ENCODE measurements around the gene RFFL.
"Not testable (repeated sequence)": the region's sequence is repeated elsewhere in the genome, so short reads cannot be mapped to it uniquely, and the experiment has no call there.

Gene RFFL

DNA sequence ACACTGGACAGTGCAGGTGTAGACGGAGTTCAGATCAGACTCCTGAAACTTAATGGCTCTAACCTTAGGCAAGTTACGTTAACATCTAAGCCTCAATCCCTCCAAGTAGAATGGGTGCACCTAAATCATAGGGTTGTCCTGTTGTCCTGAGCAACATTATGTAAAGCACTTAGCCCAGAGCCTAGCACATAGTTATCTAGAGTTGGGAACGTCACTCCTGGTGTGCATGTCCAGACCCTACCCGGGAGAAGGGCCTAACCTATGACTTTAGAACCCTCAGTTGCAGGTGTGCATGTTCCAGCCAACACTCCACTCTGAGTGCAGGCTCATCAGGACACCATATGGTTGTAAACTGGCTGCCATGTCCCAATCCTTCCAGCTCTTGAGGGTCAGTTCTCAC lies 57.2 kb downstream of the RFFL start:
- no peak for DNase-seq (ENCODE audit: low read depth, low spot score)

DNA sequence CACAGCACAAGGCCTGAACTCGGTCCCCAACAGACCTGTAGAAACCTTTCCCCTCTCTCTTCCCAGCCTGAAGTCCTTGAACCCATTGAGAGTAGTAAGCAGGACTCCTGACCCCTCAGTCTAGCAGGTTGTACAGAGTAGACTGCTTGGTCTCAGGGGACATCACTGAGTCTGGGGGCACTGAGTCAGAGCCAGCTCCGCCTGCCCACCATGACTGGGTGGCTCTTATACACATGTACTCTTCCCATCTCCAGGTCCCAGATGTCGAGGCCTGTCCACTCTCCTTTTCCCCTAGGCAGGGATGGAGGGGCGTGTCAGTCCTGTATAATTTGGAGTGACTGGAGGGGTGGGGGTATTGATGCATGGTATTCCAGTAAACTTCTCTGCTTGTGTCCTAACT lies 59.7 kb downstream of the RFFL start:
- no peak for DNase-seq (ENCODE audit: low read depth, low spot score)

DNA sequence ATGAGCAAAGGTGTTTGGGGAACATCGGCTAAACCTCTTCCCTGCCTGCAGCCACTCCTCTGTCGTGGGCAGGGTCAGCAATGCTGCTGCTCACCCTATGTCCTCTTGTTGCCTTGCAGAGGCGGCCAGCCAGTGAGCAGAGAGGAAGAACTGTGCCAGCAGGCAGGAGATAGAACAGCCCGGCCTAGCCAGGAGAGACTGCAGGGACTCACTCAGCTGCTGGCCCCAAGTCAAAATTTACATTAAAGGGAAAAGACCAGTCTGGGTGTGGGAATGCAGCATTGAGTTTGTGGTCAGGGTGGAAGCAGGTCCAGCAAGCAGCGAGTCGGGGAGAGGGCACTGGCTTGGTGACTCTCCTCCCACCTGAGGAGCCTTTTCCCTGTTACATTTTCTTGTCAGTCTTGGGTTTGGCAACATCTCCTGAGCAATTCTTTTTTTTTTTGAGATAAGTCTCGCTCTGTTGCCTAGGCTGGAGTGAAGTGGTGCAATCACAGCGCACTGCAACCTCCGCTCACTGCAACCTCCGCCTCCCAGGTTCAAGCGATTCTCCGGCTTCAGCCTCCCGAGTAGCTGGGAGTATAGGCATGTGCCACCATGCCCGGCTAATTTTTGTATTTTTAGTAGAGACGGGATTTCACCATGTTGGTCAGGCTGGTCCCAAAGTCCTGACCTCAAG lies 60.5 kb downstream of the RFFL start:
- DNase-seq (ENCODE audit: low read depth, low spot score), result no peak

- no peak for DNase-seq (ENCODE audit: low read depth, low spot score)
These were observed 62.0 kb downstream of the RFFL start for GRCh38 chr17:35001549-35001948.

GRCh38 chr17:35000965-35001364 lies 62.5 kb downstream of the RFFL start:
- not testable (repeated sequence) for DNase-seq (ENCODE audit: low read depth, low spot score)

DNA sequence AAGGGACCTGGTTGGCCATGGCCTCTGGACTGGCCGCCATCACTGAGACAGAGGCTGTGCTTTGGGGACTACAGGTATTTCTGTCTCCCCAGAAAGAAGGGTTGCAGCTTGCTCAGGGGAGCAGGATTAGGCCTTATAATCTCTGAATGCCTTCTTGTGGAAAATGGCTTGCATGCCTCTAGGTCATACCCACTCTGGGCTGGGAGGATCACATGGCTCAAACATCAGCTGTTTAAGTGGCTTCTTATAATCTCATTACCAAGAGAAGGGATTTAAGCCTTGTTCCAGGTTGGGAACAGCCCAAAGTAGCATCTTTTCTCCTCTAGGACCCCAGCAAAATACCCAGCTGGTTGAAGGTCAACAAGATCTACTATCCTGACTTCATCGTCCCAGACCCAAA lies 64.1 kb downstream of the RFFL start:
- DNase-seq (ENCODE audit: low read depth, low spot score), result no peak

GRCh38 chr17:34998205-34998604 lies 65.3 kb downstream of the RFFL start:
- DNase-seq (ENCODE audit: low read depth, low spot score), result peak; percentile 85

DNA sequence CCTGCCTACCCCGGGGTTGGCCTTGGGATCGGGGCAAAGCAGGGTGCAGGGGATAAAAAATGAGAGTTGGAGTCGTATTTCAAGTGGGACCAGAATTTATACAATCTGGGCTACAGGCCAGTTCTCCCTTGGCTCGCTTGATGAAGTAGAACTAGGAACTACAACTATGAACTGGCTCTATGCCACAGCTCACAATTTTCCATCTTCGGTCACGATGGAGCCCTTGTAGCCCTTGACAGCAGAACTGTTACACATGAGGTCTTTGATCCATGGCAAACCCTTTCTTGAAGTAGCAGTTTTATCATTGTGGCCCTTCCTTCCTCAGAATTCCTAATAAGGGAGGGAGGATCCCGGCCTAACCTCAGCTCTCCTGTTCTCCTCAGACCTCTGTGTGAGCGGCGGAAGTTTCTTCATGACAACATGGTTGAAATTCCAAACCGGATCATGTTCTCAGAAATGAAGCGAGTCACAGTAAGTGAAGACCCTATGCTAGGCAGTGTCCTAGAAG lies 66.1 kb downstream of the RFFL start:
- DNase-seq (ENCODE audit: low read depth, low spot score), result no peak

DNA sequence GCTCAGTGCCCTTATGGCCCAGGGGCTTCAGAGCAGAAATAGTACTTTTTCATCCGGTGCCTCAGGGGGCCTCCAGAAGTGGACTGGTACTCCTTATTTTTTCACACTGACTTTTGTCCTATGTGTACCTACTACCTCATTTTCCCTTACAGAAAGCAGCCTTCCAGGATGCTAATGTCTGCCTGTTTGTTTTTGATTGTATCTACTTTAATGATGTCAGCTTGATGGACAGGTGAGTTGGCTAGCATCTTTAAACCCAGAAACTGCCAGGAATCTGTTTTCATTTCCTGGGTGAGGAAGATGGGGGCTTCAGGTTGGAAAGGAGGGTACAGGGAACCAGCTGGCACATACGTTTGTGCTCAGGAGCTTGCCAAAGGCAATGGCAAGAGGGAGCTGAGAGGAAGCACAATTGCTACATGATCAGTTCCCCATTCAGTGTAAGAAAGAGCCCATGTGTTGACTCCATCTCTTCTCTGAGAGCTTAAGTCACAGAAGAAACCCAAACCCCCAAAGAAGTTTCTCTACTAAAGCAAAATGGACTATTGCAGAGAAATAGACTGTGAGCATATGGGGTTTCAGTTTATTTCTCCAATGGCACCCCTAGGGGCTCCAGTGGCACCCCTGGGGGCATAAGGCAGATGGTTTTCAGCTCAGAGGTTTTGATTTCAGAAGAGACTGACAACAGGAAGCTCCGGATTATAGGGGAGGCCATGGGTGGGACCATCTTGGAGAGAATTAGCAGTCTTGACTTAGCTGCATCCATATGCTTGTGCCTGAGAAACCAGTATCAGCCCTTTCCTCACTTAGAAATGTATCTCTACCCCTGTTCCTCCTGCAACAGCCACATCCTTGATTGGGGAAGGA lies 66.9 kb downstream of the RFFL start:
- no peak for DNase-seq (ENCODE audit: low read depth, low spot score)

- DNase-seq (ENCODE audit: low read depth, low spot score), result no peak
These were observed 70.5 kb downstream of the RFFL start for GRCh38 chr17:34993031-34993430.

- DNase-seq (ENCODE audit: low read depth, low spot score), result no peak
These were observed 71.9 kb downstream of the RFFL start for GRCh38 chr17:34991606-34992005.

- no peak for DNase-seq (ENCODE audit: low read depth, low spot score)
These were observed 72.6 kb downstream of the RFFL start for GRCh38 chr17:34990921-34991365.

GRCh38 chr17:34989473-34989872 lies 74.0 kb downstream of the RFFL start:
- DNase-seq (ENCODE audit: low read depth, low spot score), result no peak

DNA sequence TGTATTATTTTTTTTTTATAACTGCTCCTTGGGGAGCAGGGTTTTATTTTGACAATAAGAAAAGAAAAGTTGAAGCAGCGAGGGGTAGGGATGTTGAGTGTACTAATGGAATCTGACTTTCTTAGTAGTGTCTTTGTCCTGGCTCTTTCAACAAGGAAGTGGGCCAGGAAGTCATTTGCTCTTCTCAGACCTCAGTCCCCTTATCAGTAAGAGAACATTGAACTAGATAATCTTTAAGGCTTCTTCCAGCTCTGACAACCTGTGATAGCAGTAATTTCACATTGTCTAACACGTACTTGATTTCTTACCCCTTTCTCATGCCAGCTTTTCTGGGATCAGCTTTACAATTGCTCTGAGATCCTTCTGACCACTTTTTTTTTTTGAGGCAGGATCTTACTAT lies 74.9 kb downstream of the RFFL start:
- no peak for DNase-seq (ENCODE audit: low read depth, low spot score)

DNA sequence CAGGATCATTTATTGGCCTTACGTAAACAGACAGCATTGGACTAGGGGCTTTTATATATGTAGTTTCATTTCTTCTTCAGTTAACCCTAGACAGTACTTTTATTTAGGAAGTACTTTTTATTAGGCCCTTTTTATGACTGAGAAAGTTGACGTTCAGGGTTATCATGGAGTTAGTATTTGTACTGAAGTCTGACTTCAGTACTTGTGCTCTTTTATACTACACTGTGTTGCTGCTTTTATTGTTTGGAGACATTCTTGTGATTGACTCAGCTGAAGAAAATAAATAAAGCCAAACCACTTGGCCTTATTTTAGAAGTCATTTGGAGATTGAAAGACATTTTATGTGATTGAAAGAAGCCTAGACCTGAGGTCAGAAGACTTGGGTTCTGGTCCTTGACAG lies 76.3 kb downstream of the RFFL start:
- DNase-seq (ENCODE audit: low read depth, low spot score), result no peak

DNA sequence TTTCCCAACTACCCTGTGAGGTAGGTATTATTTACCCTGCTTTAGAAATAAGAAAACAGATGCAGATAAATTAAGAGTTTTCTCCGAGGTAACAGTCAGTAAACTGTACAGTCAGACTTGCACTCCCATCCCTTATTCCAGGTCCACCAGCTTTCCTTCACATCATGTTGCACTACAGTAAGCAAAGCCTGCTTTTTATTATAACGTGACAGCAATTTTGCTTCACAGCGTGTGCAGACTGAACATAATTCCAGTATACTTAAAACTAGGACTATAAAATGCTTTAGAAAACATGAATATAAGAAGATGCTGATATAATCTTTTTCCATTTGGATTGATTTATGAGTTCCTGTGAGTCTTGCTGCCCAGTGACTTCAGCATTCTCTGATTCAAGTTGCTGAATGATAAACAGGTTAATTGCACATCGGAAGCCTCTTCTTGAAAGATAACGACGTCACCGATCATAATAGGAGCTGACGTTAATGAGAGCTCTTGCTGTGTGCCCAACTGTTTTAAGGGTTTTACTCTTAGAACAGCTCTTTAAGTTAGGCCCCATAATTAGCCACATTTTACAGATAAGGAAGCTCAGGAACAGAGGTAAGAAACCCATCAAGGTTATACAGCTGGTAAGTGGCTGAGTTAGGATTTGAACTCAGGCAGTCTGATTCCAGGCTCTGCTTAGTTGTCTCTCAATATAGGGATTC lies 81.8 kb downstream of the RFFL start:
- DNase-seq (ENCODE audit: low read depth, low spot score), result no peak

DNA sequence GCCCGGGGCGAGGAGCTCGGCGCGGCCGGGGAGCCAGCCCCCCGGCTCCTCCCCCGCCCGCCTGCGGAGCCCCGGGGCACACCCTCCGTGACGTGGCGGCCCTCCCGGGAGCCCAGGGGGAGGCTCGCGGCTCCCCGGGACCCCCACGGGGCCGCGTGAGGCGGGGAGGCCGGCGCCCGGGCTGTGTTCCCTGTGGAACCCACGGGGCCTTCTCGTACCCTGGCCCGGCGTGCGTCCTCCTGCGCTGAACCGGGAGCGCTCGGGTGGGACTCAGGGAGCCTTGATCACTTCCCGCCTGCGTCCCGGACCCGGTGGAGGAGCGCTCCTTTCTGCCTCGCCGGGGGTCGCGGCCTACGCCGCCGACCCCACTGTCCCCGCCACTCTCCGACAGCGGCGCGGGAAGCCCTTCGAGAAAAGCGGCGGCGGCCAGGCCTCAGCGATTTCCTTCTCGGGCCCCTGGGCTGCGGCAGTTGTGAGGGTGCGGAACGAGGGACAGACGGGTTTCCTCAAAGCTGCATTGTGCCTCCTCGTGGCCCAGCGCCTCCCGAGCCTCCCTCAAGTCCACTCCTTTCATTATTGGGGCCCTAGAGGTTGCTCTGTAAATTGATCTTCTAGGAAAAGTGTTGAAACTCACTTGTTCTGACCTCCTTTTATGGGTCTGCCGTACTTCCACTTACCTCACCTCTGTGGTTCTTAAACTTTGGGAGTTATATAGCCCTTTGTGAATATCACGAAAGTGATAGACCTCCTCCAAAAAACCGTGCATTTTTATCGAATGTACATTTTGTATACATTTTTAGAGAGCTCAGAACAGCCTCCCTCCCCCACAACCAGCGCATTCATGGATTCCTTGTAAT lies 82.6 kb downstream of the RFFL start:
- peak; percentile 79 for DNase-seq (ENCODE audit: low read depth, low spot score)

- peak; percentile 96 for DNase-seq (ENCODE audit: low read depth, low spot score)
These were observed 83.2 kb downstream of the RFFL start, which contains the start of gene LIG3 for GRCh38 chr17:34980353-34980680. Gene LIG3 (plus strand): TSS chr17:34980512. CDS start chr17:34983006, 2,494 bp downstream.

GRCh38 chr17:34979650-34980352 lies 83.7 kb downstream of the RFFL start:
- DNase-seq (ENCODE audit: low read depth, low spot score), result peak; percentile 44

DNA sequence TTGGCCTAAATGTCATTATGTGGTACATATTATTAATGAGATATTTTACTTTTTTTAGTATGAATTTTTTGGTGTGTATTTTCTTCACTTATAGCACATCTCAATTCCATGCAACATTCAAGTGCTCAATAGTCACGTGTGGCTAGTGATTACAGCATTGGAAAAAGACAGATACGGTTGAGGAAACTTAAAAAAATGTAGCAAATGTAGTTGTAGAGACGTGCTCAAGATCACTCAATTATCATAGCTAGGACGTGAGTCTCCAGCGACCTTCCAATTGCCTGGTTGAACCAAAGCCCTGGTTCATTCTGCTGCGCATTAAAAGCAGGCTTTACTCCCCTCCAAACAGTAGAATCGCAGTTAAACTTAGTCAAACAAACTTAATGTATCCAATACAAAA lies 84.4 kb downstream of the RFFL start:
- no peak for DNase-seq (ENCODE audit: low read depth, low spot score)
